ENCODE measurements around the gene ATG4C.

ATG4C gene

DNA sequence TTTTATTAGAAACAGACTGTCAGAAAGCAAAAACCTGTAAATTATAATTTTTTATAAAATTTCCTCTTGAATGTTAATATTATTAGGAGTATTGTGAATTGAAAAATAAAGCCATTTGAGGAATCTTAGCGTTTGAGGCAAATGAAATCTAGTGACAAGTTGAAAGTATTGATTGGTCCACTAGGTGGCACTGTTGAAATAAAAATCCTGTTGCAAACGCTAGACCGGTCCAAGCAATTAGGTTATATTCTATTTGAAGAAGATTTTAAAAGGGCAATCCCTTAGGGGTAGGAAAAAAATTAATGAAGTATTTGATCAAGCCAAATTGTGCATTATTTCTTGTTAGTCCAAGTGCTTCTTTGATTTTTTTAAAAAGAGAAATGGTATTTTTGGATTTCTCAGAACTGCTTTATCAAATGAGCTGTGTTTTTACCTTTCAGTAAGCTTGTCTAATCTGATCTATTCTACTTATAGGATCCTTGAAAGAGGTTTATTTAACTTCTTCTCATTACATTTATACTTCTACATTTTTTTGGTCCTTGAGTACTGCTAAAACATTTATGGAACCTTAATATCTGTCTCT is 57.7 kb downstream of the ATG4C start:
- DNase-seq, result no peak

DNA sequence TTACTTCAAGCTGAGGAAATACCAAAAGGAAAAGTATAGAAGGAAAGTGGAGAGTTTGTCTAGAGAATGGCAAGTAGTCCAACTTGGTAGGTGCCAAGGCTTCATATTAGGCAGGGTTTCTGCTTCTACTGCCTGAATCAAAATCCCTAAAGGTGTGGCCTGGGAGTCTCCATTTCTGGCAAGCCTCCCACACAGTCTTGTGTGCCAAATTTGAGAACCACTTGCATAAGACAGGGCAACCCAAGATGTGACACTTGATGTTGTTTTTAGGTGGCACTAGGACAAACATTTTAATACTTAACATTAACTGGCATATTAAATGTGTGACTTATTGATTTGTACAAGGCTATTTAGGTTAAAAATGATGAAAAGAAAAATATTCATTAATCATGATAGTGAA is 60.1 kb downstream of the ATG4C start:
- no peak for DNase-seq

DNA sequence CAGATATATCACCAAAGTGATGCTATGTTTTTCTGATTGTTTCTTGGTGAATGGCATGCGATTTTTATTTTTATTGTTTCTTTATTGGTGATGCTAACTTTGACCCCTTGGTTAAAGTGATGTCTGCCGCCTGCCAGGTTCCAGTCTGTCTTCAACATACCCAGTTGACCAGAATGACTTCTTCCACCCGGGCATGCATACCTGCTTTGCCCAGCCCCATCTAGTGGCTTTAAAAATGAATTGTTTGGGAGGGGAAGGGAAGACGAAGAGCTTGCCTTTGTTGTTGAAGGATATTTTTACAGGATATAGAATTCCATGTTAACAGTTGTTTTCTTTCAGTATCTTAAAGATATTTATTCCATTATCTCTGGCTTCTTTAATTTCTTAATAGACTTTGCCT is 65.1 kb downstream of the ATG4C start:
- DNase-seq, result no peak

DNA sequence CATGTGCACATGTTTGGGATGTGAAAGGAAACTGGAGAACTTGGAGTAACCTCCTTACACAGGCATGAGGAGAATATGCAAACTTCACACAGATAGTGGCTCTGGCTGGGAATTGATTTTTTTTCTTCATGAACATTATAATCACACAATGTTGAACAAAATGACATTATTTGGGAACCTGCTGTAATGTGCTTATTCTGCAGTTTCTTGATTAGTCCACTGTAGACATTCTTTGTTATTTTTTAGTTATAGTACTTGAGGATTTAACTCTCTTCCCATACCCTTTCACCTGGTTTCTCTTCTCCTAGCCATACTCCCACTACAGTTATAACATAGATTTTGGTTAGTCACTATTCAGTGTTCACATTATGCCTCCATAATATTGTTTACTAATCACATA is 68.3 kb downstream of the ATG4C start:
- no peak for DNase-seq

DNA sequence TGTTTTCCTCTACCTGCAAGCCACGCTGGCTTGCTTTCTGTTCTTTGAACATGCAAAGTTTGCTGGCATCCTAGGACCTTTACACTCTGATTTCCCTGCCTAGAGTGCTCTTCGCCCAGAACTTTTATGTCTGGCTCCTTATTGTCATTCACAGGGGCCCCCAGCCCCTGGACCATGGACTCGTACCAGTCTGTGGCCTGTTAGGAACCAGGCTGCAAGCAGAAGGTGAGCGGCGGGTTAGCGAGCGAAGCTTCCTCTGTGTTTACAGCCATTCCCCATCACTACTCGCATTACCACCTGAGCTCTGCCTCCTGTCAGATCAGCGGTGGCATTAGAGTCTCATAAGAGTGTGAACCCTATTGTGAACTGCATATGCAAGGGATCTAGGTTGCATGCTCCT is 73.0 kb downstream of the ATG4C start:
- DNase-seq, result no peak

DNA sequence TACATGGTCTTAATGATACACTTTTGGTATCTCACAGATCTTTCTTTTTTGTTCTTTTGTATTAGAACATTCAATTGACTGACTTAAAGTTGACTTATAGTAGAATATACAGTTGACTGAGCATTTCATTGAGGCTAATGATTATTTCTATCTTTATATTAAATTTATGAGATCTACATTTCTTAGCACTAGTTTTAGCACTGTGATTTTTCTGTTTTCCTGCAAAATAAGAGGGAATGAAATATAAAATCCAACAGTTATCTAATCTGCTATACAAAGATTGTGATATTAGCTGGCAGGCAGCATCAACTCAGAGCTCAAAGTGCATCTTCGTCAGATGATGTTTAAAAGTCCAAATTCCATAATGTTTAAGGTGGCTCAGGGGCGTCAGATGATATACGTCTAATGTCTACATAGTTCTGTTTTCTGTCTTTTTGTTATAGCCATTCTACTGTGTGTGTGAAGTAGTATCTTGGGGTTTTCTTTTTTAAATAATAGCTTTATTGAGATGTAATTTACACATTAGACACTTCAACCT is 85.4 kb downstream of the ATG4C start:
- no peak for DNase-seq

DNA sequence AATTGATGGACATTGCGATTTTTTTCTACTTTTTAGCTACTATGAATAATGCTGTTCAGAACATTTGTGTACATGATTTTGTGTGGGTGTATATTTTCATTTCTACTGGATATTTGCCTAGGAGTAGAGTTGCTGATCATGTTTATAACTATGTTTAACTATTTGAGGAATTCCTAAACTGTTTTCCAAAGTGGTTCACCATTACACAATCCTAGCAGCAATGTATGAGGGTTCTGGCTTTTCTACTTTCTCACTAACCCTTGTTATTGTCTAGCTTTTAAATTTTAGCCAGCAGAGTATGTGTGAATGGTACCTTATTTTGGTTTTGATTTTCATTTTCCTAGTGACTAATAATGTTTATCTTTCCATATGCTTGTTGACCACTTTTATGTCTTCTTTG is 86.2 kb downstream of the ATG4C start:
- no peak for DNase-seq

DNA sequence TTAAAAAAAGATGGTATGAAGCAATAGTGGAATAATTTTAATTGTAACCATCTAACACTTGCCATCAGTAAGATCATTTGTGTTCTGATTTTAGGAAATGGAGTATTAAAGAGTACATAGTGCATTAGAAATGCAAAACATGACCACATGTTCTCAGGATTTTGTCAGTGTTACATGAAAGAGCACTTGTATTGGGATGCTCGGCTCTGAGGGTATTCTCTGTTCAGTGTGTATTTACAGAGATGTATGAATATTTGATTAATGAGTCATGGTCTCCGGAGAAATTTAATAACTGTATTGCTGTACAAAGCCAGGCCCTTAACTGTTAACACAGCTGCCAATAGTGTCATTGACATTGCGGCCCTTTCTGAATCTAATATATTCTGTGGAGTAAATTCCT is 91.7 kb downstream of the ATG4C start:
- no peak for DNase-seq

DNA sequence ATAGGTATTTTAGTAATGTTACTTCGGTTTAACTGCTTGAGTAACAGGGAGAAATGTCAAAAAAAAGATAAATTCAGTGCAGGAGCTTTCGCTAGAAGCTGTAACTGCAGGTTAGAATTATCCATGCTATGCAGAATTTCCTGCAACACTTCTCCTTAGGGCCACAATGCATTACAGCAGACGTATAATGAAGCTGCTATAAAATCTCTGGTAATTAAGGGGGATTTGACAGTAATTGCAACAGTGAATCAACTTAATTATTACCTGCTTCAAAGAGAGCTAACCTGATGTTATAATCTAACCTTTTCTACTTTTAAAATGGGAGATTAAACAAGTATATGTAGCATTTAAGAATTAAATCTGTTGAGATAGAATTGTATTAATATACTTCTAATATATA is 92.6 kb downstream of the ATG4C start:
- no peak for DNase-seq

DNA sequence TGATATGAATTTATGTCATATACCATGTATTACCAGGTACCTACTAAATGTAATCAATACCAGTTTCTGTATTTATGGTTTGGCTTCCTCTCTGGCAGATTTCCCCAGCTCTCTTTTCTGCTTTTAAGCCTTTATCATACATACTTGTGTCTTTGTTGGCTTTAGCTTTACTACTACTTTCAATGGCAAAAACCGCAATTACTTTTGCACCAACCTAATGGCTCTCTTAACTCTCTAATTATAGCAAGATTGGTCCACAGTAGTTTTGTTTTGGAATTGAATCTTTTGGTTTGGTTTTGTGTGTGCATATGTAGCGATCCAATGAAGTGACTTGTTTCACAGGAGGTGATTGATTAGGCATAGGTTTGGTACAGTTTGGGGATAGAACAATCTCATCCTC is 93.6 kb downstream of the ATG4C start:
- no peak for DNase-seq

DNA sequence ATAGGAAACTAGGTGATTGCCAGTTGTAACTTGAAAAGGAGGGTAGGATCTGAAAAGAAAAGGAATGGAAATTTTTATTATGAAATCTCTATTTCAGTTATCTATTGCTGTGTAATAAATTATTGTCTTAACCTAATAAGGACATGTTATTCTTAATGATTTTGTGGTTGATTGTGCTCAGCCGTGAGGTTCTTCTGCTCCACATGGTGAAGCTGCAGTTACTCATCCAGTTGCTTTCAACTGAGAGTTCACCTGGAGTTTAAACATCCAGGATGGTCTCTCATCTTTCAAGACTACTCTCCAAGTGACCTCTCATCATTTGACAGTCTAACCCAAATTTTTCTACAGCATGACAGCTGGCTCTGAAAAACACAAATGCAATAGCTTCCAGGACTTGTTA is 96.0 kb downstream of the ATG4C start:
- DNase-seq, result no peak

DNA sequence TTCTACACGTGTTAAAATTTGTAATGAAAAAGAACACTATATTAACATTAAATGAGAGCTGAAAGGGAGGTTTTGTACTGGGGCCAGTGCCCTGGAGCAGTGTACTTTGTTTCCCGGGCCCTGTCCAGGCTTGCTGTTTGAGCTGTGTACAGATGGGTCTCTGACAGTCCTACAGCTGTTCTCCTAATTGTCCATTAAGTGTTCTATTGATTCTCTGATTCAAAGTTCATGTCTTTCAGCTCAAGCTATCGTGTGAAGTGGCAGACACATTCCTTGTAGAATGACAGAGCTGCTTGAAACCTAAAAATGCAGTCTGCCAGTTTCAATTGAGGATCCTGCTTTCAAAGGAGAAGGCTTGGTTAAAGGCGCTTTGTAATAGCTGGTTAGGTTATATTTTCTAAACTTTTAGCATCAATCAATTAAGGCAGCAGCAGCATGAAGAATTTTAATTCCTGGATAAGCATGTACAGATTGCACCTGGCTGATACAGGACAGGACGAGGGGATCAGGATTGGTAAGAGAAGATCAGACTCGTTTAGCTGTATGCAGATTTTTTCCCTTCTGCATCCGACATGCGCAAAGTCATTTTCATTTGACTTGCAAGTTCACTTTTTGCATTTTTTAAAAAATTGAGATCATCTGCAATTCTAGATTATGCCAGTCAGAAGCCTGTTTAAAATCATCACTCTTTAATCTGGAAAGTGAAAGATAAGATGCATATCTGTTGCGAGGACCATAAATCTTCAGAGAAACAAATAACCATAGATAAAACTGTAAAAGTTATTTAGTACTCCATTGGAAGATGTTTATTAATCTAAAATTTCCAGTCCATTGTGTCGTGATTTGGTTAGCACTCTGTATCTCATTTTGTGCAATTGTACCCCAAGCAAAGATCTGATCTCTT is 98.5 kb downstream of the ATG4C start:
- no peak for DNase-seq

DNA sequence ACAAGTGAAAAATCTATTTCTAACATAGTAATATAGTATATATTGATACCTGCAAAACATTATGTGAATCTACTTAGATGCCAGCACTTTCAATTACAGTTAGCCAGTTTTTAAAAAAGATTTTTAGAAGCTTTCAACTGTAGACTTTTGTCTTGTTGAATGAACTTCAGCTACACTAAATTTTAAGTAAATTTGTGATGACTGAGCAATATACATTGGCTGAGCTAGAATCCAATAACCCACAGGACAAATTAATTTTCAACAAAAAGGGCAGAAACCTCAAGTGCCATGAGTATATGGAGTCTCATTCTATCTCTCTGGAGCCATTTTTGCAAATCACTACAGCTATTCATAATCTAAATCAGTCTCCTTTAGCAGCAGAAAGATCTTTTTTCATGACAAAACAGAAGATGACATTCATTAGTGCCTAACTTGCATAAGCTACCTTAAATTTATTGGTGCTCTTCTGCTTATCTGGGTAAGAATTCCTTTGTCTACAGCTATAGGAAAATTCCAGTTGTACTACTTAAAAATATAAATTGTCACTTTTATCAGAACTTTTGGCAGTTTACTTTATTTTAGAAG is 100.3 kb downstream of the ATG4C start:
- DNase-seq, result no peak

DNA sequence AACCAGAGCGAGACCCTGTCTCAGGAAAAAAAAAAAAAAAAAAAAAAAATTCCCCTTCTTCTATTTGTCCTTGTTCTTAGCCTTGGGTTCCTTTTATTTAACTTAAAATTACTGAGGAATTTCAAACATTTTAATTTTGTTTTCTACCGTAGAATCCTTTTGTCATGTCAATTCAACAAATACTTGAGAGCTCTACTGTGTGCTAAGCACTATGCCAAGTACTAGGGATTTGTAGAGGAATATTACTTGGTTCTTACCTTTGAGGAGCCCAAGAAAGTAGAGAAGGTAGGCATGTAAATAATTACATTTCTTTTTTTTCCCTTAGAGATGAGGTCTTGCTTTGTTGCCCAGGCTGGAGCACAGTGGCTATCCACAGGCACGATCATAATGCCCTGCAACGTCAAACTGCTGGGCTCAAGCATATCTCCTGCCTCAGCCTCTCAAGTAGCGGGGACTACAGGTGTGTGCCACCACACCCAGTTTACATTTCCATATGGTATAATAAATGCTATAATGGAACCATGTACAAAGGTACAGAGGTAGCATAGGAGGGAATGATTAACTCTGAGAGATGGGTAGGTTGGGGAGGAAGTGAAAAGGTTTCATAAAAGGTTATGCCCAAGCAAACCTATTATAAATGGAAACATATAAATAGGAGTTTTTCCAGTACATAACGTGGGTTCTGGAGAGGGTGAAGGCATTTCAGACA is 104.0 kb downstream of the ATG4C start:
- DNase-seq, result no peak

DNA sequence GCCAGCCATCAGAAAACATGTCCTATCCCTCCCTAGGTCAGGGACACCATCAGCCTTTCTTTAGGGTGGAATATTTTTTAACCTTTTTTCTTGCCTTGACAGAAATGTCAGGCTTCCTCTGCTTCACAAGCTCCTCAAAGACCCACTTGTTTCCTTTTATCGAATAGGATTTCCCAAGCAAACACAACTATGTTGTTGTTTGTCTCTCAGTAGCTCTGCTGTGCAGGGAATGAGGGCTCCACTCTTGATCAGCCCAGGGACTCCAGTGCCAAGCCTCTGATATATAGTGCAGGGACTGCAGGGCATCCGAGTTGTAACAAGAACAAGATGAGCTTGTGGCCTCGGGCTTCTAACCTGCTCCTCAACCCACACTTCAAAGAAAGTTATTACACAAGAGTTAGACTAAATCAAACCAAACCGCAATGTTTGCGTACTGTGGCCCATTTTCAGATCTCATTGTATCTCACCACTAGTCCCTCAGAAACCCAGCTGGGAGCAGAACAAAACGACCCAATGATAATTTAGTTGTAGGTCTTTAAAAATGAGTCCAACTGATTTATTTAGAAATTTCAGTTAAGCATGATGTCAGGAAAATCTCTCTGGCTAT is 108.1 kb downstream of the ATG4C start:
- DNase-seq, result no peak

DNA sequence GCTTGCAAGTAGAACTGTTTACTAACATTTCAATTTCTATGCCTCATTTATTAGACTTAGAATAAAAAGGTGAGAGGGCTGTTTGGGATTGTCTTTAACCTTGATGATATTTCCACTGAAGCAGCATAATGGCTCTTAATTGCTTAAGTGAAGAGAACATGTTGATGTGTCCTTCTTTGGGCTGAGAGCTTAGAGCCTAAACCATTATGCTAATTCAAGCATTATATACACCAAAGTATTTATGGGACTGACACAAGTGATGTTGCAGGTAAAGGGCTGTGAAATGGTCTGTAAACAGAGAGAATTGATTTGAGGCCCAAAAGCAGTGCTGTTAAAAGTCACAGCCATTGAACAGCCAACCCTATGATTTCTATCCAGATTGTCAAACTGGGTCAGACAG is 113.9 kb downstream of the ATG4C start:
- no peak for DNase-seq

DNA sequence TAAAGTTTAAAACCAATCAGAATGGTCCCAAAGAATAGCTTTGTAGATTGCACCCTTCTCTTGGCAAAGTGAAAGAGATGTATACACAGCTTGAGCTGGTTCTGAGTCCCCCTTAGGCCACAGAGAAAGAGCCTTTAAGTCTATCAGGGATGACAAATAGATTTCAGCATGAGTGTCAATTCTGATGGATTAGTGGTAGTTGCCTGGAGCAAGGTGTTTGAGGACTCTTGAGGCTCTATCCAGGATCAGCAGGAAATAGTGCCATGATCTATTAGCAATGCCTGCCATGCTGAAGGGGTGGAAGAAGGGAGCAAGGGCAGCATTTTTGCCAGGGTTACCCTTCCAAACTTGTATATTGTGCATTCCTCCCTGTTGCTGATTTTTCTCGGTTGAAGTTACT is 116.6 kb downstream of the ATG4C start:
- DNase-seq, result no peak

DNA sequence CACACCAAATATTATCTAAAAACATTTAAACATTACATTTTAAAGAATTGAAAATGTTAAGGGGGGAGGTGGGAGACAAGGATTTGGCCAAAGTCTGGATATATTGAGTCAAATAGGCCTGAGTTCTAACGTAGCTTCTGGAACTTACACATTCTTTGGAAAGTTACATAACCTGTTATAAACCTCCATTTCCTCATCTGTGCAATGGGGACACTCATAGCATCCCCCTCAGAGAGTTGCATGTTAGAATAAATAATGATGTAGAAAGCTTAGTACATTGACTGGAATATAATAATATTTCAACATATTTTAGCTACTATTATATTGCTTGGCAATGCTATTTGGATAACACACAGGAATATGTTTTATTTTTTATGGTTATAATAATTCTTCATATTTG is 117.7 kb downstream of the ATG4C start:
- no peak for DNase-seq

DNA sequence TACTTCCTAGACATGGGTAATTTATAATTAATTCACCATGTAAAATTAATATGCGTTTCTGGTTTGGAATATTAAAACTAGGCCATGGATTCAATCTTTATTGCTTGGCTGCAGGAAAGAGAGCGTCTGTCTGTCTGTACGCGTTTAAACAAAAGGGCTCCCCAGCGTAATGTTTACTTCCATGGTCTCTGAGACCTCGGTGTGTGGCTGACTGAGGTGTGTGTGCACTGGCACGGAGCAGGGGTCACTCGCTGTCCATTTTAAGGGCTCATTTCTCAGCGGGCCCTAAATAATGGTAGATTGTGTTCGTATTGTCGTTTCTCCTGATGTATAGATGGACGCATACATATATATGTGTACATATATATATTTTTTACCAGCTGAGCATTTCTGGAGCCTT is 119.6 kb downstream of the ATG4C start:
- DNase-seq, result no peak

DNA sequence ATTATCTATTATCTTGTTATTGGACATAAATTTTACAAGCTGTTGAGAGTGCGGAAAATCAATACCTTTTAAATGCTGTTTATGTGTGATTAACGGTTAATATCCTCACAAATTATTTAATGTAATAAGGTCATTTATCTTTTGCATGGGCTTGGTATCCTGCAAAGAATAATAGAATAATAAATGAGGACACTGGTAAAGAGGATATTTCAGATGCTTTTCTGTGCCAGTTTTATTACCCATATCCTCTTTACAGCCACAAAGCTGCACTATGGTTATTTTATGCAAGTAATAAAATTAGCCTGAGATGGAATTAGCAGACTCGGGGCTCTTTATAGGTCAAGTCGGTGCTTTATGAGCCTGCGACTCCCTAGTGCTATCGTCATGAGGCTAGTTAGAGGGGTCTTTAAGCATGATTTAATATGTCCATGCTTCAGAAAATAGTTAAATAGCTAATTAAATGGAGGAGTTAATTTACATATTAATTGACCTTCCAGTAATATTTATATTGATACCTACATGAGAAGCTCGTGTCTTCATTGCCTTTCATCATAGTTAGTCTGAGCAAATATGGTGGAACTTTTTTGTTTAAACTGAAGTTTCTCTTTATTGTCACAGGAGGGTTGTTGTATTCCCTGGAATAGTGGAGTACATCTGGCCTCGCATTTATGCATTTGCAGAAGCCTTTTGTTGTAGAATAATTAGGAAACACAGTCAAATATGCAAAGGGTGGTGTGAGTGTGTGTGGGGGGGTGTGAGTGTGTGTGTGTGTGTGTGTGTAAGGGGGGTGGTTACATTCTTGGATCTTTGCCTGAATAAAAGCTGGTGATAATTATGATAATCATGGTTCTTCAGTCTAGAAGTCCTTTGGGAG is 120.3 kb downstream of the ATG4C start:
- no peak for DNase-seq

DNA sequence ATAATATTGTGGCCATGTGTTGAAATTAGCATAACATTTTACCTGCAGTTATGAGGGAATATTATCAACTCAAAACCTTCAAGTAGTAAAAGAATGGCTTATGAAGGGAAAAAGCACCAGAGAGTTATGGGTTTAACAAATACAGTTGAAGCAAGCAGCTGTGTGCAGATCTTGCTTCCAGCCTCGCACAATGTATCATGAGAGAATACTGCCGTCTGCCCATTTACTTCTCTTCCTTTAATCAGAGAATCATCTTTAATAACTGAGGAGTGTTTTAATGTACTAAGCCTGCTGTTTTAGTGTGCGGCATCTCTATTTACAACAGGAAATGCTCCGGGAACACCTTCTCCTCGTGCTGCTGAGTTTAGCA is 120.9 kb downstream of the ATG4C start:
- no peak for DNase-seq

DNA sequence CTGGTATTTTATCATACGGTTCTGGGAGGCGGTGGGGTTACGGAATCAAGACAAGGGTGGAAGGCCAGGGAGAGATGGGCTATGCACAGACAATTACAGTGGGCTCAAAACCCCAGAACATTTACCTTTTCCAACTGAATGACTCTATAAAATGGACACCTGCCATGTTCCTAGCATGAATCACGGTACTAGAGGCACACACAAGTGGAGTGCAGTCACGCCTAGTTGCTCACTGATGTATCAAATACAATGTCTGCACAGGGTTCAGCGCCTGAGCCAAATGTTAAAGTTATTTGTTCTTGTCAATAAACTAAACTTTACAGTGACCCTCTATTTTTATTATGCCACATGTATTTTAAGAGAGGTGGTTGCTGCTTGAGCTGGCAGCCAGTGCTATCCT is 121.4 kb downstream of the ATG4C start:
- no peak for DNase-seq

Measured in activated gamma-delta T cell (primary cell).